Measurements from ENCODE around the gene ZNF549.

DNA sequence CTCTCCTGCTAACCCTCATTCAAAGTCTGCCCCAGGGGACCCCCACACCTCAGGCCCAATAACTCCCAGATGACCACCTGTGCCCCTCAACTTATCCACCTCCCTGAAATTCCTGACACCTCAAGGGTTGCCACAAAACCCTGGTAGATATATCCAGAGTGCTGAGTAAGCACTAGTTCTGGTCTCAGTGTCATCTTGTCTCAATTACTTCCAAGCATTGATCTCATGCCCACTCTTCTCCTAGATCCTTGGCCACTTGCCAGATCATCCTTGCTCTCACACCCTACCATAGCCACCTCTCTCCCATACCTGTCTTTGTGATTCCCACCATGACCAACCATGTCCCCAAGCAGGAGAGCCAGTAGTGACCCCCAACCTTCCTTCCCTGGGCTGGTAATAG is 49.5 kb downstream of the ZNF549 start:
- TF ChIP-seq POLR2A (IDR thresholded peaks at IDR 0.05; ENCODE audit: low read depth, low read length) (no peak), POLR2AphosphoS5 (IDR thresholded peaks at IDR 0.05; ENCODE audit: insufficient read depth, low read depth, low read length) (no peak)
- TF ChIP-seq, protein P1, sequence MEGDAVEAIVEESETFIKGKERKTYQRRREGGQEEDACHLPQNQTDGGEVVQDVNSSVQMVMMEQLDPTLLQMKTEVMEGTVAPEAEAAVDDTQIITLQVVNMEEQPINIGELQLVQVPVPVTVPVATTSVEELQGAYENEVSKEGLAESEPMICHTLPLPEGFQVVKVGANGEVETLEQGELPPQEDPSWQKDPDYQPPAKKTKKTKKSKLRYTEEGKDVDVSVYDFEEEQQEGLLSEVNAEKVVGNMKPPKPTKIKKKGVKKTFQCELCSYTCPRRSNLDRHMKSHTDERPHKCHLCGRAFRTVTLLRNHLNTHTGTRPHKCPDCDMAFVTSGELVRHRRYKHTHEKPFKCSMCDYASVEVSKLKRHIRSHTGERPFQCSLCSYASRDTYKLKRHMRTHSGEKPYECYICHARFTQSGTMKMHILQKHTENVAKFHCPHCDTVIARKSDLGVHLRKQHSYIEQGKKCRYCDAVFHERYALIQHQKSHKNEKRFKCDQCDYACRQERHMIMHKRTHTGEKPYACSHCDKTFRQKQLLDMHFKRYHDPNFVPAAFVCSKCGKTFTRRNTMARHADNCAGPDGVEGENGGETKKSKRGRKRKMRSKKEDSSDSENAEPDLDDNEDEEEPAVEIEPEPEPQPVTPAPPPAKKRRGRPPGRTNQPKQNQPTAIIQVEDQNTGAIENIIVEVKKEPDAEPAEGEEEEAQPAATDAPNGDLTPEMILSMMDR (IDR thresholded peaks at IDR 0.05; ENCODE audit: extremely low read depth in 1 of 2, insufficient read depth in 1 of 2, low read depth in 1 of 2, low read length in 2 of 2) = no peak
